GM23248 (cell line): ENCODE data around the gene CRTAC1.

ENCODE experiments used
- EZH2 ChIP-seq: fragments of 200-600 bp; sonication (generic); IDR thresholded peaks from 2 replicates; pipeline ENCODE4 v1.6.1; 2018; ENCODE audit warnings: antibody characterized with exemption, mild to moderate bottlenecking; ENCODE audit not compliant: insufficient read depth, poor library complexity, severe bottlenecking
- EZH2phosphoT487 ChIP-seq: fragments of 200-600 bp; sonication (generic); IDR thresholded peaks from 2 replicates; pipeline ENCODE4 v1.6.1; 2018; ENCODE audit warnings: antibody characterized with exemption, moderate library complexity, mild to moderate bottlenecking, low read depth; ENCODE audit not compliant: insufficient read depth

GRCh38 chr10:98076086-98076485 is 45.7 kb upstream of the CRTAC1 start:
- TF ChIP-seq EZH2 (no peak), EZH2phosphoT487 (no peak)
